ENCODE data around the gene NQO1. TPM values are rescaled to one million over a fixed set of nuclear protein-coding genes. Genes with fewer than 3 reads are reported as not detected.
A peak's percentile ranks its signal among the peaks of the same experiment; 100 is the strongest.

The NQO1 gene
- total and polyA plus RNA-seq, 2 of the 13 experiments (the other 11 are each of a cell fraction or from before 2014, with no cell fraction given), result 464 to 1,060 TPM

DNA sequence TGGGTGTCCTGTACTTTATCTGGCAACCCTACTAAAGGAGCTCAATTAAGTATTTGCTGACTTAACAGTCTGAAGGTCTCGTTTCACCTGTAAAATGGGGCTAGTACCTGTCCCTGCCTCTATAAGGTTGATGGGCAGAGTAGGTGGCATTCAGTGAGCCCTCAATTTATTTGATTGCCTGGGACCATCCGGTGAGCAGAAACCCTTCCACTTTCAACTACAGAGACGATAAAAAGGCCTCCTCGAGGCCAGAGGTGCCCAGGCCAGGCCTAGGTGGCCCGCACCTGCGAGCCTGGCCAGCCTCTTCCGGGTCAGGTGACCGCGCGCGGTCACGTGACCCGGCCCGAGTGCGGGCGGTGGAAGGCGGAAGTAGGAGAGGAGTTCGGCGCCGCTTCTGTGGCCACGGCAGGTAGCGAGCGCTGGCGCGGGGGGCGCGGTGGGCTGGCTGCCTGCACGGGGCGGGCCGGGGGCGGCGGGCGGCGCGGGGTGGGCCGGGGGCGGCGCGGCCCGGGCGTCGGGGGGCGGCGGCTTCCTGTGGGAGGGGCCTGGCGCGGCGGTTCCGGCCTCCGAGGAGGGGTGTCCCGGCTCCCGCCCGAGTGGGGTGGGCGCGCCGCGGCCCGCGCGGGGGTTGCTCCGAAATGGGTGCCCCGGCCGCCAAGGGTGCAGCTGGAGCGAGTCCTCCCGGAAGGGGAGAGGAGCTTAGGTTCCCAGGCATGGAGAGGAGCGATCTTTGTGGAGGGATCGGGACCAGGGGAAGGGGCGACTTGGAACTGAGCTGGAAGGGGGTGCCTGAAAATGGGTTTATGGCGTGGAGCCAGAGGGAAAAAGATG is 35.8 kb upstream of the NQO1 start, which contains the start of gene WWP2 (continued):
- TF ChIP-seq, protein P1, sequence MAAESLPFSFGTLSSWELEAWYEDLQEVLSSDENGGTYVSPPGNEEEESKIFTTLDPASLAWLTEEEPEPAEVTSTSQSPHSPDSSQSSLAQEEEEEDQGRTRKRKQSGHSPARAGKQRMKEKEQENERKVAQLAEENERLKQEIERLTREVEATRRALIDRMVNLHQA (CRISPR knock-in tag; IDR thresholded peaks at IDR 0.05), result 0 out of 2 replicates have a peak, but pooled peaks have one; percentile 41
- TF ChIP-seq ZNF484 (CRISPR knock-in tag; IDR thresholded peaks at IDR 0.05; ENCODE audit: borderline replicate concordance, low read depth) (no peak), ZNF20 (CRISPR knock-in tag; IDR thresholded peaks at IDR 0.05) (no peak), PHB2 (IDR thresholded peaks at IDR 0.05; ENCODE audit: partially characterized antibody) (no peak), SRY (CRISPR knock-in tag; IDR thresholded peaks at IDR 0.05) (peak; percentile 54), KLF6 (CRISPR knock-in tag; IDR thresholded peaks at IDR 0.05) (no peak; the same call in 1 of the 2 replicates), TCF12 (IDR thresholded peaks at IDR 0.05) (no peak), TCF12 (CRISPR knock-in tag; IDR thresholded peaks at IDR 0.05) (no peak), NCOA1 (CRISPR knock-in tag; IDR thresholded peaks at IDR 0.05) (peak; percentile 51; the same call in 1 of the 2 replicates), SIN3A (IDR thresholded peaks at IDR 0.05; ENCODE audit: borderline replicate concordance, low read depth, low read length) (peak; percentile 98), ZNF24 (IDR thresholded peaks at IDR 0.05) (0 out of 2 replicates have a peak, but pooled peaks have one; percentile 37), ZFAT (CRISPR knock-in tag; conservative IDR thresholded peaks at IDR 0.05) (no peak), RBAK (CRISPR knock-in tag; IDR thresholded peaks at IDR 0.05) (no peak), ZNF816 (CRISPR knock-in tag; IDR thresholded peaks at IDR 0.05; ENCODE audit: borderline replicate concordance) (0 out of 2 replicates have a peak, but pooled peaks have one; percentile 7), KLF16 (CRISPR knock-in tag; IDR thresholded peaks at IDR 0.05) (peak in 1 of 2 experiments; percentile 77; a peak in 2 of 4 replicates), ZNF468 (CRISPR knock-in tag; IDR thresholded peaks at IDR 0.05) (no peak), TP53 (CRISPR knock-in tag; conservative IDR thresholded peaks at IDR 0.05) (0 out of 2 replicates have a peak, but pooled peaks have one; percentile 62), ZNF547 (CRISPR knock-in tag; IDR thresholded peaks at IDR 0.05) (no peak; the same call in 1 of the 2 replicates), POLR2G (IDR thresholded peaks at IDR 0.05; ENCODE audit: low read depth, low read length) (peak; percentile 98), ZMYM2 (CRISPR knock-in tag; IDR thresholded peaks at IDR 0.05) (no peak)
- TF ChIP-seq, protein P2, sequence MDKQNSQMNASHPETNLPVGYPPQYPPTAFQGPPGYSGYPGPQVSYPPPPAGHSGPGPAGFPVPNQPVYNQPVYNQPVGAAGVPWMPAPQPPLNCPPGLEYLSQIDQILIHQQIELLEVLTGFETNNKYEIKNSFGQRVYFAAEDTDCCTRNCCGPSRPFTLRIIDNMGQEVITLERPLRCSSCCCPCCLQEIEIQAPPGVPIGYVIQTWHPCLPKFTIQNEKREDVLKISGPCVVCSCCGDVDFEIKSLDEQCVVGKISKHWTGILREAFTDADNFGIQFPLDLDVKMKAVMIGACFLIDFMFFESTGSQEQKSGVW (CRISPR knock-in tag; IDR thresholded peaks at IDR 0.05; ENCODE audit: borderline replicate concordance), result no peak
- TF ChIP-seq, protein P3, sequence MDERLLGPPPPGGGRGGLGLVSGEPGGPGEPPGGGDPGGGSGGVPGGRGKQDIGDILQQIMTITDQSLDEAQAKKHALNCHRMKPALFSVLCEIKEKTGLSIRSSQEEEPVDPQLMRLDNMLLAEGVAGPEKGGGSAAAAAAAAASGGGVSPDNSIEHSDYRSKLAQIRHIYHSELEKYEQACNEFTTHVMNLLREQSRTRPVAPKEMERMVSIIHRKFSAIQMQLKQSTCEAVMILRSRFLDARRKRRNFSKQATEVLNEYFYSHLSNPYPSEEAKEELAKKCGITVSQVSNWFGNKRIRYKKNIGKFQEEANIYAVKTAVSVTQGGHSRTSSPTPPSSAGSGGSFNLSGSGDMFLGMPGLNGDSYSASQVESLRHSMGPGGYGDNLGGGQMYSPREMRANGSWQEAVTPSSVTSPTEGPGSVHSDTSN (CRISPR knock-in tag; IDR thresholded peaks at IDR 0.05), result no peak
- TF ChIP-seq, protein P4, sequence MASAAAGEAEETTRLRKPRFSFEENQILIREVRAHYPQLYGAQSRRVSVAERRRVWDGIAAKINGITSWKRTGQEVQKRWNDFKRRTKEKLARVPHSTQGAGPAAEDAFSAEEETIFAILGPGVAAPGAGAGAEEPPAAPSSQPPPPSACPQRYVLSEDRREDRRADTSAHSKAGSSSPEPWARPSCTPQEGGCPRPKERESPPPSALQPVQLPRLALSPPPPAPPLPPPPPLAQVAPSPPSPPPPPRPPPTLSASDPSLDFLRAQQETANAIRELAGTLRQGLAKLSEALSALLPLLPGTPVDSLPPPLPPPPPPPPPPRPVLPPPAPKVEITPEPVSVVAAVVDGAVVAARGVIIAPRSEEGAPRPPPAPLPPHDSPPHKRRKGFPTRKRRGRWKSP (CRISPR knock-in tag; IDR thresholded peaks at IDR 0.05), result no peak
- TF ChIP-seq, protein P5, sequence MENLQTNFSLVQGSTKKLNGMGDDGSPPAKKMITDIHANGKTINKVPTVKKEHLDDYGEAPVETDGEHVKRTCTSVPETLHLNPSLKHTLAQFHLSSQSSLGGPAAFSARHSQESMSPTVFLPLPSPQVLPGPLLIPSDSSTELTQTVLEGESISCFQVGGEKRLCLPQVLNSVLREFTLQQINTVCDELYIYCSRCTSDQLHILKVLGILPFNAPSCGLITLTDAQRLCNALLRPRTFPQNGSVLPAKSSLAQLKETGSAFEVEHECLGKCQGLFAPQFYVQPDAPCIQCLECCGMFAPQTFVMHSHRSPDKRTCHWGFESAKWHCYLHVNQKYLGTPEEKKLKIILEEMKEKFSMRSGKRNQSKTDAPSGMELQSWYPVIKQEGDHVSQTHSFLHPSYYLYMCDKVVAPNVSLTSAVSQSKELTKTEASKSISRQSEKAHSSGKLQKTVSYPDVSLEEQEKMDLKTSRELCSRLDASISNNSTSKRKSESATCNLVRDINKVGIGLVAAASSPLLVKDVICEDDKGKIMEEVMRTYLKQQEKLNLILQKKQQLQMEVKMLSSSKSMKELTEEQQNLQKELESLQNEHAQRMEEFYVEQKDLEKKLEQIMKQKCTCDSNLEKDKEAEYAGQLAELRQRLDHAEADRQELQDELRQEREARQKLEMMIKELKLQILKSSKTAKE (CRISPR knock-in tag; IDR thresholded peaks at IDR 0.05; ENCODE audit: borderline replicate concordance), result 0 out of 2 replicates have a peak, but pooled peaks have one; percentile 31

Data from HepG2 (cell line).